ENCODE data around the gene NR5A2. TPM values are rescaled to one million over a fixed set of nuclear protein-coding genes. Genes with fewer than 3 reads are reported as not detected.

Gene NR5A2
- total RNA-seq, 2 donors from 2014 or later = 51.1 to 53.6 TPM

- DNase-seq (no peak), ATAC-seq (no peak)
- intact Hi-C loops (cut with DNase I, micrococcal nuclease) = no loop called here
These were observed 22.3 kb downstream of the NR5A2 start for GRCh38 chr1:200049810-200050209.

- DNase-seq (no peak), ATAC-seq (no peak)
- intact Hi-C loops (cut with DNase I, micrococcal nuclease) = no loop called here
These were observed 24.1 kb downstream of the NR5A2 start for GRCh38 chr1:200051620-200052019.

- ATAC-seq = no peak
- intact Hi-C loops (cut with DNase I, micrococcal nuclease) = no loop called here
- DNase-seq = no peak
These were observed 25.6 kb downstream of the NR5A2 start for GRCh38 chr1:200053091-200053490.

- intact Hi-C loops (cut with DNase I, micrococcal nuclease) = no loop called here
- DNase-seq (no peak), ATAC-seq (peak; percentile 83)
These were observed 26.1 kb downstream of the NR5A2 start for GRCh38 chr1:200053646-200054045.

- ATAC-seq (no peak), DNase-seq (no peak)
- intact Hi-C loops (cut with DNase I, micrococcal nuclease) = no loop called here
These were observed 30.8 kb downstream of the NR5A2 start for GRCh38 chr1:200058341-200058740.

GRCh38 chr1:200062143-200062542, 34.6 kb downstream of the NR5A2 start:
- ATAC-seq (no peak), DNase-seq (no peak)
- intact Hi-C loops (cut with DNase I, micrococcal nuclease) = no loop called here

- DNase-seq (no peak), ATAC-seq (no peak)
- intact Hi-C loops (cut with DNase I, micrococcal nuclease) = no loop called here
These were observed 45.3 kb downstream of the NR5A2 start for GRCh38 chr1:200072636-200073285.

GRCh38 chr1:200073286-200073637, 45.8 kb downstream of the NR5A2 start:
- intact Hi-C loops (cut with DNase I, micrococcal nuclease) = no loop called here
- no peak for DNase-seq
- ATAC-seq = no peak

GRCh38 chr1:200075522-200075921, 48.0 kb downstream of the NR5A2 start:
- intact Hi-C loops (cut with DNase I, micrococcal nuclease) = no loop called here
- no peak for DNase-seq
- no peak for ATAC-seq

- ATAC-seq = peak; percentile 51
- DNase-seq = no peak
- intact Hi-C loops (cut with DNase I, micrococcal nuclease) = no loop called here
These were observed 48.5 kb downstream of the NR5A2 start for GRCh38 chr1:200075938-200076546.

- intact Hi-C loops (cut with DNase I, micrococcal nuclease) = no loop called here
- no peak for ATAC-seq
These were observed 51.9 kb downstream of the NR5A2 start for GRCh38 chr1:200079232-200079940.

GRCh38 chr1:200081151-200081968, 53.9 kb downstream of the NR5A2 start:
- DNase-seq (no peak), ATAC-seq (no peak)
- intact Hi-C loops (cut with DNase I, micrococcal nuclease) = no loop called here

More at GRCh38 chr1:200079232-200079940, 51.9 kb downstream of the NR5A2 start:
- no peak for DNase-seq

- DNase-seq (no peak), ATAC-seq (no peak)
- intact Hi-C loops (cut with DNase I, micrococcal nuclease) = no loop called here
These were observed 54.4 kb downstream of the NR5A2 start for GRCh38 chr1:200081969-200082245.

- intact Hi-C loops (cut with DNase I, micrococcal nuclease) = no loop called here
- no peak for ATAC-seq
- no peak for DNase-seq
These were observed 54.8 kb downstream of the NR5A2 start for GRCh38 chr1:200082329-200082728.

GRCh38 chr1:200090252-200091159, 63.0 kb downstream of the NR5A2 start:
- intact Hi-C loops (cut with DNase I, micrococcal nuclease) = no loop called here
- DNase-seq (no peak), ATAC-seq (peak; percentile 48)

- intact Hi-C loops (cut with DNase I, micrococcal nuclease) = no loop called here
- no peak for ATAC-seq
- no peak for DNase-seq
These were observed 67.6 kb downstream of the NR5A2 start for GRCh38 chr1:200095057-200095577.

- no peak for ATAC-seq
- no peak for DNase-seq
- intact Hi-C loops (cut with DNase I, micrococcal nuclease) = no loop called here
These were observed 69.3 kb downstream of the NR5A2 start for GRCh38 chr1:200096774-200097173.

- intact Hi-C loops (cut with DNase I, micrococcal nuclease) = no loop called here
- DNase-seq (no peak), ATAC-seq (no peak)
These were observed 71.5 kb downstream of the NR5A2 start for GRCh38 chr1:200099040-200099439.

All from left colon (tissue), 2 donors.